GM21528 (cell line): ENCODE results near the gene NSG1.
"Not testable (repeated sequence)": the region's sequence is repeated elsewhere in the genome, so short reads cannot be mapped to it uniquely, and the experiment has no call there.

Source experiments
- ATAC-seq: cut with Tn5 transposase; IDR thresholded peaks from one replicate; pipeline ENCODE4 v1.9.1; 2021; ENCODE audit warnings: mild to moderate bottlenecking, moderate library complexity; ENCODE audit not compliant: unreplicated experiment, low FRiP score

NSG1 gene

GRCh38 chr4:4415107-4415805 lies 28.4 kb downstream of the NSG1 start:
- no peak for ATAC-seq

GRCh38 chr4:4415806-4416805 lies 29.2 kb downstream of the NSG1 start:
- no peak for ATAC-seq

- no peak for ATAC-seq
Observed at GRCh38 chr4:4416981-4417380, 30.1 kb downstream of the NSG1 start.

- no peak for ATAC-seq
Observed at GRCh38 chr4:4417886-4418285, 31.0 kb downstream of the NSG1 start.

GRCh38 chr4:4418676-4419390 lies 31.9 kb downstream of the NSG1 start:
- no peak for ATAC-seq

GRCh38 chr4:4419896-4420295 lies 33.0 kb downstream of the NSG1 start:
- no peak for ATAC-seq

- ATAC-seq, result no peak
Observed at GRCh38 chr4:4420421-4420820, 33.5 kb downstream of the NSG1 start.

- no peak for ATAC-seq
Observed at GRCh38 chr4:4421356-4421755, 34.5 kb downstream of the NSG1 start.

GRCh38 chr4:4422117-4422516 lies 35.2 kb downstream of the NSG1 start:
- not testable (repeated sequence) for ATAC-seq

GRCh38 chr4:4422856-4423499 lies 36.1 kb downstream of the NSG1 start:
- ATAC-seq, result no peak

- no peak for ATAC-seq
Observed at GRCh38 chr4:4423706-4424498, 37.0 kb downstream of the NSG1 start.

- ATAC-seq, result no peak
Observed at GRCh38 chr4:4424499-4425115, 37.7 kb downstream of the NSG1 start.

- no peak for ATAC-seq
Observed at GRCh38 chr4:4425119-4425690, 38.3 kb downstream of the NSG1 start.

- ATAC-seq, result no peak
Observed at GRCh38 chr4:4425696-4426095, 38.8 kb downstream of the NSG1 start.

- no peak for ATAC-seq
Observed at GRCh38 chr4:4426511-4427120, 39.7 kb downstream of the NSG1 start.

GRCh38 chr4:4427121-4427870 lies 40.4 kb downstream of the NSG1 start:
- no peak for ATAC-seq

GRCh38 chr4:4427886-4428285 lies 41.0 kb downstream of the NSG1 start:
- ATAC-seq, result no peak
